HG03060 (cell line): Measurements from ENCODE around the gene SERTAD3.
"Not testable (repeated sequence)": the region's sequence is repeated elsewhere in the genome, so short reads cannot be mapped to it uniquely, and the experiment has no call there.

ENCODE experiments used
- ATAC-seq: cut with Tn5 transposase; IDR thresholded peaks from one replicate; pipeline ENCODE4 v1.9.1; 2021; ENCODE audit warnings: low read depth, moderate number of reproducible peaks; ENCODE audit not compliant: unreplicated experiment

The SERTAD3 gene

DNA sequence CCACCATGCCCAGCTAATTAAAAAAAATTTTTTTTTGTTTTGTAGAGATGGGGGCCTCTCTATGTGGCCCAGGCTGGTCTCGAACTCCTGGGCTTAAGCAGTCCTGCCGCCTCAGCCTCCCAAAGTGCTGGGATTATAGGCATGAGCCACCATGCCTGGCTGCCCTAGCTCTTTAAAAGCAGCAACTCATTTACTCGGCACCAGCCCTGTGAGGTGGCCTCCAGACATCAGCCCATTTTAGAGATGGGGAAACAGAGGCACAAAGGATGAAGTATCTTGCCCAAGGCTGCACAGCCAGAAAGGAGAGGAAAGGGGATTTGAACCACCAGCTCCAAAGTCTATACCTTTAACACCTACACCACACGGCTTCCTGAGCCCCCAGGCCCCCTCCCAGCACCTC is 31.3 kb downstream of the SERTAD3 start:
- ATAC-seq = no peak

DNA sequence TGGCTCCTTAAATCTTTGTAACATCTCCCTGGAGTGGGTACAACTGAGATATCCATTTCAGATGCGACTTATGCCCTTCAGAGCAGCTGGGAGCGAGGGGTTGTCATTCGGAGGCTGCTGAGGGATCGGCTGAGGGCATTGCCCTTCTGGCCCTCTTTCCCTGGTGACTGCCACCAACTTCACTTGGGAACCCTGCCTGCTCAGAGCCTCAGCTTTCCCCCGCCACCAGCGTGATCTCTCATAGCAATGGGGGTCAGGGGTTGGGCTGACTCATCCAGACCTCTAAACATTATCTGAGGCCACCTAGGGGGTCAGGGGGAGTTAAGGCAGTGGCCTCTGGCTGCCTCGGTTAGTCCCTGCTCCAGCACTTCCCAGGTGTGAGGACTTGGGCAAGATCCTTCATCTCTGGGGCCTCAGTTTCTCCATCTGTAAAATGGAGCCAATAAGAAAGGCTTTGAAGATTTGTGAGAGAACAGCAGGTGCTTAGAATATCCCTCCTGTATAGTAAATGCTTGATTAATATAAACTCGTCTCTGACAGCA is 32.1 kb downstream of the SERTAD3 start:
- no peak for ATAC-seq

DNA sequence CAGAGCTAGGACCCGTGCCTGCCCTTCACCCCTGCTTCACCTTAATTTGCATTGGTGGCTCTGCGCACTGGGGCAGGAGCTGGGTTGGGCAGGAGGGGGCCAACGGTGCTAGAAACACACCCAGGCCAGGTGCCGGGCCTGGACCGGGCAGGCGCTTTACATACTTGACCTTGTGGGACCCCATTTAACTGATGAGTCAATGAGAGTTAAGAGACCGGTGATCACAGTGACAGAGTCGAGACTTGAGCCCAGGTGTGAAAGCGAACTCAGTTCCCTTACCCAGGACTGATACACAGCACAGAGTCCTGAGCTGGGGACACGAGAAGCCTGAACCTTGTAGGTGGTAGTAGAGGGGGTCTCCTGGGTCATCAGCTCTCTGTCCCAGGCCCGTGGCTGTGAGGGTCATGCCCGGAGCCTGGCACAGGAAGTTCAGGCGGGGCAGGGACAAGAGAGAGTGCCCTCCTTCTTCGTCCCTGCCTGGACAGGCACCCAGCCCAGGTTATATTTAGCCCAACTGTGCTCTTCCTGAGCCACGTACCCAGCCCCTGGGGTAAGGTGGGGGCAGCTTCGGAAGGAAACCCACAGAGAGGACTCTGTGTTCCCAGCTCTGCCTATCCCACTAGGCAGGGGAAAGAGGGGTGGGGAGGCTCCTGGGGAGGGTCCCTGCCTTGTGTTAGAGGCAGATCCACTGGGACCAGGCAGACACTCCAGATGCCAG is 32.9 kb downstream of the SERTAD3 start:
- no peak for ATAC-seq

GRCh38 chr19:40410030-40410389 is 34.1 kb downstream of the SERTAD3 start:
- no peak for ATAC-seq

DNA sequence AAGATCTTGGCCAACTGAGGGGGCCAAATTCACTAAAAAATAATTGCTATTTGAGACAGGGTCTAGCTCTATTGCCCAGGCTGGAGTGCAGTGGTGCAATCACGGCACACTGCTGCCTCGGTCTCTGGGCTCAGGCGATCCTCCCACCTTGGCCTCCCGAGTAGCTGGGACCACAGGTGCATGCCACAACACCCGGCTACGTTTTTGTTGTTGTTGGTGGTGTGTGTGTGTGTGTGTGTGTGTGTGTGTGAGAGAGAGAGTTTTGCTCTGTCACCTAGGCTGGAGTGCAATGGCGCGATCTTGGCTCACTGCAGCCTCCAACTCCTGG is 35.6 kb downstream of the SERTAD3 start:
- not testable (repeated sequence) for ATAC-seq

- ATAC-seq = no peak
Observed at GRCh38 chr19:40407714-40408597, 36.2 kb downstream of the SERTAD3 start.

- ATAC-seq = no peak
Observed at GRCh38 chr19:40403262-40403984, 40.7 kb downstream of the SERTAD3 start.

DNA sequence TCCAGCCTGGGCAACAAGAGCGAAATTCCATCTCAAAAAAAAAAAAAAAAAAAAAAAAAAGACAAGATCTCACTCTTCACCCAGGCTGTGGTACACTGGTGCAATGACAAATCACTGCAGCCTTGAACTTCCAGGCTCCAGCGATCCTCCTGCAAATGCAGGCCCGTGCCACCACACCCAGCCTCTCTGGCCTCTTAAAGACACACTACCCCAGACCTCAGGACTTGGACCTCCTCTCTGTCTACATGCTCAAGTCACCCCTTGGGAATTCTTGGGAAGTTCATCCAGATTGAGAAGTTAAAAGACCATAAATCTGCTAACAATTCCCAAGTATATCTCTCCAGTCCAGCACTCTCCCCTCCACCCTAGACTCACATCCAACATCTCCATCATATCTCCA is 43.6 kb downstream of the SERTAD3 start:
- ATAC-seq = no peak

- no peak for ATAC-seq
Observed at GRCh38 chr19:40398417-40399131, 45.6 kb downstream of the SERTAD3 start.

DNA sequence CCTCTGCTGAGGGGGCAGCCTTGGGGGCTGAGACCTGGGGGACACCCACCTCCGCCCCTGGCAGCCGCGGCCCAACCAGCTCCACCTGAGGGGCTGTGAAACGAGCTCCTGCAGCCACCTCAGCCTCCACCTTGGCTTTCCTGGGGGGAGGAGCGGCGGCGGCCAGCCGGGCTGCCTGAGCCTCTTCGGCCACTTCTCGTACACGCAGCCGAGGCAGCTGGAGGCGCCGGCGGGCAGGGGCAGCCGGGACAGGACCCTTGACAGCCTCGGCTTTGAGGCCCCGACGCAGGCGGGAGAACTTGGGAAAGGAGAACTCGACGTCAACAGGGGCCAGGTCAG is 46.6 kb downstream of the SERTAD3 start:
- no peak for ATAC-seq

DNA sequence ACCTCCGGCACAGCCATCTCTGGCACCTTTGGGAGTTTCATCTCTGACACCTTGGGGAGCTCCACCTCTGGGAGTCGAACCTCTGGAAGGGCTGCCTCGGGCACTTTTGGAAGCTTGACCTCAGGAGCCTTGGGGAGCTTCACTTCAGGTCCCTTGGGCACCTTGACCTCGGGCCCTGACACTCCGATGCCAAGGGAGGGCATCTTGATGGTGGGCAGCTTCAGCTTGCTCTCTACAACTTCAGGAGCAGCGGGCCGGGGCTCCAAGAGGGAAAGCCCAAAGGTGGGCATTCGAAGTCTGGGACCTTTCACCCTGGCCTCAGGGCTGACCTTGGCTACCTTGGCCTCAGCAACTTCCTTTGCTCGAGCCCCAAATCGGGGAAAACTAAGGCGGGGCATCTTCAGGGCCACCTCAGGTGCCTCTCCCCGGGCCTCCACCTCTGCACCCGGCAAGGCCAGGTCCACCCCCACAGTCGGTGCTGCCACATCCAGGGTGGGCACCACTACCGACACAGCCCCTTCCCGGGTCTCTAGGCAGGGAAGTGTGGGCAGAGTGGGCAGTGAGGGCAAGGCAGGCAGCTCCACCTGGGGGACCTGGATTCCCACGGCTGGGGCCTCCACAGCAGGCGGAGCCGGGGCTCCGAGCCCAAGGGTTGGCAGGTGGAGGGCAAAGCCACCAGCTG is 47.1 kb downstream of the SERTAD3 start:
- no peak for ATAC-seq

- no peak for ATAC-seq
Observed at GRCh38 chr19:40395956-40396355, 48.2 kb downstream of the SERTAD3 start.

- ATAC-seq = no peak
Observed at GRCh38 chr19:40394816-40395210, 49.3 kb downstream of the SERTAD3 start.

- no peak for ATAC-seq
Observed at GRCh38 chr19:40393894-40394815, 50.0 kb downstream of the SERTAD3 start.

- ATAC-seq = no peak
Observed at GRCh38 chr19:40392894-40393517, 51.1 kb downstream of the SERTAD3 start.

GRCh38 chr19:40392123-40392522 is 52.0 kb downstream of the SERTAD3 start:
- no peak for ATAC-seq
